MM.1S (cell line): ENCODE measurements around the gene ASB5.

Source experiments
- DNase-seq: peaks from one replicate; pipeline ENCODE4 v3.0.0-alpha.2; 2015
- H2AFZ ChIP-seq: fragments of 300-600 bp; sonication (generic); 2 replicates; pipeline ENCODE4 v1.6.0; 2016; ENCODE audit warnings: antibody characterized with exemption, low read length
- H3F3A ChIP-seq: fragments of 300-600 bp; sonication (generic); 2 replicates; pipeline ENCODE4 v1.6.1; 2016; ENCODE audit warnings: mild to moderate bottlenecking, antibody characterized with exemption, low read length, moderate library complexity, mixed read lengths; ENCODE audit not compliant: insufficient read depth
- H3K27ac ChIP-seq: fragments of 300-600 bp; sonication (generic); 2 replicates; pipeline ENCODE4 v1.5.1; 2016; ENCODE audit warnings: mild to moderate bottlenecking, low read length
- H3K27me3 ChIP-seq: fragments of 300-600 bp; sonication (generic); replicated peaks from 2 replicates; pipeline ENCODE4 v1.6.0; 2016; ENCODE audit warnings: low read length; ENCODE audit not compliant: insufficient read depth
- H3K36me3 ChIP-seq: fragments of 300-600 bp; sonication (generic); replicated peaks from 2 replicates; pipeline ENCODE4 v1.6.1; 2016; ENCODE audit warnings: mild to moderate bottlenecking, low read length, mixed read lengths; ENCODE audit not compliant: insufficient read depth
- H3K4me1 ChIP-seq: fragments of 300-600 bp; sonication (generic); 2 replicates; pipeline ENCODE4 v1.6.1; 2016; ENCODE audit warnings: low read length, mixed read lengths
- H3K4me2 ChIP-seq: fragments of 300-600 bp; sonication (generic); 2 replicates; pipeline ENCODE4 v1.6.0; 2016; ENCODE audit warnings: low read depth, low read length
- H3K4me3 ChIP-seq: fragments of 300-600 bp; sonication (generic); 2 replicates; pipeline ENCODE4 v1.5.1; 2016; ENCODE audit warnings: low read length, mixed read lengths
- H3K79me2 ChIP-seq: fragments of 300-600 bp; sonication (generic); 2 replicates; pipeline ENCODE4 v1.6.1; 2016; ENCODE audit warnings: mixed run types, low read length, mixed read lengths
- H3K9ac ChIP-seq: fragments of 300-600 bp; sonication (generic); 2 replicates; pipeline ENCODE4 v1.6.1; 2016; ENCODE audit warnings: low read length, mixed read lengths
- H3K9me2 ChIP-seq: fragments of 300-600 bp; sonication (generic); replicated peaks from 2 replicates; pipeline ENCODE4 v1.6.1; 2016; ENCODE audit warnings: mild to moderate bottlenecking, low read length, mixed read lengths; ENCODE audit not compliant: insufficient read depth
- H3K9me3 ChIP-seq: fragments of 300-600 bp; sonication (generic); replicated peaks from 2 replicates; pipeline ENCODE4 v1.6.1; 2016; ENCODE audit warnings: mild to moderate bottlenecking, low read length, mixed read lengths; ENCODE audit not compliant: insufficient read depth
- H4K20me1 ChIP-seq: fragments of 300-600 bp; sonication (generic); 2 replicates; pipeline ENCODE4 v1.6.1; 2016; ENCODE audit warnings: mild to moderate bottlenecking, low read length, moderate library complexity, mixed read lengths; ENCODE audit not compliant: insufficient read depth
- CTCF ChIP-seq: fragments of 300-600 bp; sonication (generic); IDR thresholded peaks from 2 replicates; pipeline ENCODE4 v1.5.1; 2016; ENCODE audit warnings: antibody characterized with exemption, low read length, mixed read lengths
- EZH2 ChIP-seq: fragments of 300-600 bp; sonication (generic); optimal IDR thresholded peaks from 2 replicates; pipeline ENCODE3; 2017; ENCODE audit warnings: low read depth, mild to moderate bottlenecking, antibody characterized with exemption, low read length, mixed read lengths
- EZH2phosphoT487 ChIP-seq: fragments of 300-600 bp; sonication (generic); IDR thresholded peaks from 2 replicates; pipeline ENCODE4 v1.6.1; 2018; ENCODE audit warnings: antibody characterized with exemption, low read length

The ASB5 gene

GRCh38 chr4:176293660-176294059 lies 24.6 kb upstream of the ASB5 start:
- H3K27me3 ChIP-seq = no peaks in the 10 kb centered on the region
- H3F3A ChIP-seq = no peaks in the 10 kb centered on the region
- no peak overlapping the region for H2AFZ ChIP-seq
- H3K9me2 ChIP-seq = no peaks in the 10 kb centered on the region
- no peaks in the 10 kb centered on the region for H3K79me2 ChIP-seq
- H3K4me2 ChIP-seq = no peak overlapping the region
- H3K9me3 ChIP-seq = no peaks in the 10 kb centered on the region
- no peak overlapping the region for H3K4me3 ChIP-seq
- no peaks in the 10 kb centered on the region for H4K20me1 ChIP-seq
- H3K36me3 ChIP-seq = no peaks in the 10 kb centered on the region
- no peaks in the 10 kb centered on the region for H3K4me1 ChIP-seq
- TF ChIP-seq EZH2 (no peak), EZH2phosphoT487 (no peak), CTCF (no peak)
- no peak overlapping the region for H3K27ac ChIP-seq
- no peak overlapping the region for H3K9ac ChIP-seq
- DNase-seq = no peak

- no peak for DNase-seq
- H3K9ac ChIP-seq = no peak overlapping the region
- no peaks in the 10 kb centered on the region for H3K27me3 ChIP-seq
Measured at GRCh38 chr4:176292920-176293319, 23.9 kb upstream of the ASB5 start.

GRCh38 chr4:176291748-176292147 lies 22.7 kb upstream of the ASB5 start:
- no peak for DNase-seq
- H3K4me2 ChIP-seq = no peak overlapping the region
- H3K9ac ChIP-seq = no peak overlapping the region
- no peaks in the 10 kb centered on the region for H3K36me3 ChIP-seq
- H3K27me3 ChIP-seq = no peaks in the 10 kb centered on the region
- H2AFZ ChIP-seq = no peak overlapping the region
- no peaks in the 10 kb centered on the region for H3K9me3 ChIP-seq
- H4K20me1 ChIP-seq = no peaks in the 10 kb centered on the region
- no peak overlapping the region for H3K4me3 ChIP-seq
- no peaks in the 10 kb centered on the region for H3K9me2 ChIP-seq
- H3K27ac ChIP-seq = no peak overlapping the region
- H3K79me2 ChIP-seq = no peaks in the 10 kb centered on the region
- H3F3A ChIP-seq = no peaks in the 10 kb centered on the region
- no peaks in the 10 kb centered on the region for H3K4me1 ChIP-seq
- no peak for TF ChIP-seq CTCF
- no peak for TF ChIP-seq EZH2
- no peak for TF ChIP-seq EZH2phosphoT487

More at GRCh38 chr4:176292920-176293319, 23.9 kb upstream of the ASB5 start:
- Histone ChIP-seq H2AFZ (no peak overlapping the region), H3K9me2 (no peaks in the 10 kb centered on the region), H4K20me1 (no peaks in the 10 kb centered on the region), H3K36me3 (no peaks in the 10 kb centered on the region), H3K79me2 (no peaks in the 10 kb centered on the region), H3K27ac (no peak overlapping the region), H3K9me3 (no peaks in the 10 kb centered on the region), H3K4me2 (no peak overlapping the region), H3F3A (no peaks in the 10 kb centered on the region), H3K4me3 (no peak overlapping the region), H3K4me1 (no peaks in the 10 kb centered on the region)
- TF ChIP-seq CTCF = no peak
